ENCODE results near the gene GPR39.

- TF ChIP-seq, protein P1, sequence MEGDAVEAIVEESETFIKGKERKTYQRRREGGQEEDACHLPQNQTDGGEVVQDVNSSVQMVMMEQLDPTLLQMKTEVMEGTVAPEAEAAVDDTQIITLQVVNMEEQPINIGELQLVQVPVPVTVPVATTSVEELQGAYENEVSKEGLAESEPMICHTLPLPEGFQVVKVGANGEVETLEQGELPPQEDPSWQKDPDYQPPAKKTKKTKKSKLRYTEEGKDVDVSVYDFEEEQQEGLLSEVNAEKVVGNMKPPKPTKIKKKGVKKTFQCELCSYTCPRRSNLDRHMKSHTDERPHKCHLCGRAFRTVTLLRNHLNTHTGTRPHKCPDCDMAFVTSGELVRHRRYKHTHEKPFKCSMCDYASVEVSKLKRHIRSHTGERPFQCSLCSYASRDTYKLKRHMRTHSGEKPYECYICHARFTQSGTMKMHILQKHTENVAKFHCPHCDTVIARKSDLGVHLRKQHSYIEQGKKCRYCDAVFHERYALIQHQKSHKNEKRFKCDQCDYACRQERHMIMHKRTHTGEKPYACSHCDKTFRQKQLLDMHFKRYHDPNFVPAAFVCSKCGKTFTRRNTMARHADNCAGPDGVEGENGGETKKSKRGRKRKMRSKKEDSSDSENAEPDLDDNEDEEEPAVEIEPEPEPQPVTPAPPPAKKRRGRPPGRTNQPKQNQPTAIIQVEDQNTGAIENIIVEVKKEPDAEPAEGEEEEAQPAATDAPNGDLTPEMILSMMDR (IDR thresholded peaks at IDR 0.05) = no peak
- TF ChIP-seq REST (IDR thresholded peaks at IDR 0.05; ENCODE audit: insufficient read depth in 1 of 2, low read depth in 2 of 2, low read length in 1 of 2) (no peak), POLR2AphosphoS5 (IDR thresholded peaks at IDR 0.05; ENCODE audit: low read depth, low read length) (no peak)
Measured at GRCh38 chr2:132680544-132680943, 263.9 kb downstream of the GPR39 start.

Measured in Panc1 (cell line).